HPDE6-E6E7 (cell line): ENCODE results near the gene LPP.

Source experiments
- DNase-seq: peaks from one replicate; pipeline ENCODE4 v3.0.0; 2011; ENCODE audit warnings: missing footprints; ENCODE audit errors: extremely low spot score

The LPP gene

GRCh38 chr3:188911026-188911850 is 757.3 kb downstream of the LPP start:
- DNase-seq, result no peak

- DNase-seq, result no peak
Observed at GRCh38 chr3:188913084-188913483, 759.1 kb downstream of the LPP start.

GRCh38 chr3:188914552-188914951 is 760.6 kb downstream of the LPP start:
- DNase-seq, result no peak

GRCh38 chr3:188915127-188915526 is 761.2 kb downstream of the LPP start:
- DNase-seq, result no peak

- no peak for DNase-seq
Observed at GRCh38 chr3:188916934-188917401, 763.0 kb downstream of the LPP start.

- DNase-seq, result no peak
Observed at GRCh38 chr3:188918093-188918492, 764.1 kb downstream of the LPP start.

GRCh38 chr3:188923671-188924070 is 769.7 kb downstream of the LPP start:
- no peak for DNase-seq

- no peak for DNase-seq
Observed at GRCh38 chr3:188925376-188925775, 771.4 kb downstream of the LPP start.

GRCh38 chr3:188926111-188926510 is 772.2 kb downstream of the LPP start:
- DNase-seq, result no peak

GRCh38 chr3:188926741-188927511 is 773.0 kb downstream of the LPP start:
- no peak for DNase-seq

GRCh38 chr3:188927971-188928370 is 774.0 kb downstream of the LPP start:
- no peak for DNase-seq

GRCh38 chr3:188929137-188929536 is 775.2 kb downstream of the LPP start:
- peak; percentile 13 for DNase-seq

- no peak for DNase-seq
Observed at GRCh38 chr3:188931036-188931435, 777.1 kb downstream of the LPP start.

GRCh38 chr3:188931531-188931930 is 777.6 kb downstream of the LPP start:
- DNase-seq, result no peak

- DNase-seq, result no peak
Observed at GRCh38 chr3:188934989-188935388, 781.0 kb downstream of the LPP start.

- DNase-seq, result no peak
Observed at GRCh38 chr3:188936597-188937107, 782.7 kb downstream of the LPP start.

GRCh38 chr3:188937389-188937788 is 783.4 kb downstream of the LPP start:
- DNase-seq, result no peak

GRCh38 chr3:188938999-188939398 is 785.0 kb downstream of the LPP start:
- no peak for DNase-seq

GRCh38 chr3:188939814-188940572 is 786.0 kb downstream of the LPP start:
- no peak for DNase-seq
